Measurements from ENCODE around the gene VWA8.
"Not testable (repeated sequence)": the region's sequence is repeated elsewhere in the genome, so short reads cannot be mapped to it uniquely, and the experiment has no call there.

The VWA8 gene

GRCh38 chr13:41766439-41766838, 194.5 kb downstream of the VWA8 start:
- no peak for DNase-seq (ENCODE audit: low read depth)
- H3K4me3 ChIP-seq (ENCODE audit: low read depth, low read length): no peak overlapping the region

- DNase-seq (ENCODE audit: low read depth): no peak
These were observed 195.1 kb downstream of the VWA8 start for GRCh38 chr13:41765813-41766212.

GRCh38 chr13:41765020-41765419, 195.9 kb downstream of the VWA8 start:
- no peak for DNase-seq (ENCODE audit: low read depth)
- H3K4me3 ChIP-seq (ENCODE audit: low read depth, low read length): no peak overlapping the region

More at GRCh38 chr13:41765813-41766212, 195.1 kb downstream of the VWA8 start:
- H3K4me3 ChIP-seq (ENCODE audit: low read depth, low read length): no peak overlapping the region

- no peak for DNase-seq (ENCODE audit: low read depth)
- no peak overlapping the region for H3K4me3 ChIP-seq (ENCODE audit: low read depth, low read length)
These were observed 196.4 kb downstream of the VWA8 start for GRCh38 chr13:41764558-41764957.

- no peak for DNase-seq (ENCODE audit: low read depth)
- no peak overlapping the region for H3K4me3 ChIP-seq (ENCODE audit: low read depth, low read length)
These were observed 197.1 kb downstream of the VWA8 start for GRCh38 chr13:41763782-41764181.

GRCh38 chr13:41762796-41763195, 198.1 kb downstream of the VWA8 start:
- DNase-seq (ENCODE audit: low read depth): no peak
- no peak overlapping the region for H3K4me3 ChIP-seq (ENCODE audit: low read depth, low read length)

- DNase-seq (ENCODE audit: low read depth): no peak
- no peak overlapping the region for H3K4me3 ChIP-seq (ENCODE audit: low read depth, low read length)
These were observed 204.6 kb downstream of the VWA8 start for GRCh38 chr13:41756198-41756880.

GRCh38 chr13:41751734-41752445, 209.0 kb downstream of the VWA8 start:
- no peak overlapping the region for H3K4me3 ChIP-seq (ENCODE audit: low read depth, low read length)
- no peak for DNase-seq (ENCODE audit: low read depth)

GRCh38 chr13:41751277-41751676, 209.6 kb downstream of the VWA8 start:
- no peak for DNase-seq (ENCODE audit: low read depth)
- no peak overlapping the region for H3K4me3 ChIP-seq (ENCODE audit: low read depth, low read length)

GRCh38 chr13:41746259-41746658, 214.7 kb downstream of the VWA8 start:
- no peak overlapping the region for H3K4me3 ChIP-seq (ENCODE audit: low read depth, low read length)
- DNase-seq (ENCODE audit: low read depth): peak; percentile 48

GRCh38 chr13:41745496-41745895, 215.4 kb downstream of the VWA8 start:
- DNase-seq (ENCODE audit: low read depth); H3K4me3 ChIP-seq (ENCODE audit: low read depth, low read length): not testable (repeated sequence)

GRCh38 chr13:41742917-41743552, 217.9 kb downstream of the VWA8 start:
- DNase-seq (ENCODE audit: low read depth): no peak
- H3K4me3 ChIP-seq (ENCODE audit: low read depth, low read length): no peak overlapping the region

GRCh38 chr13:41740479-41740878, 220.4 kb downstream of the VWA8 start:
- DNase-seq (ENCODE audit: low read depth): no peak
- no peak overlapping the region for H3K4me3 ChIP-seq (ENCODE audit: low read depth, low read length)

- no peak overlapping the region for H3K4me3 ChIP-seq (ENCODE audit: low read depth, low read length)
- no peak for DNase-seq (ENCODE audit: low read depth)
These were observed 238.0 kb downstream of the VWA8 start for GRCh38 chr13:41722684-41723535.

GRCh38 chr13:41720839-41721561, 239.9 kb downstream of the VWA8 start:
- DNase-seq (ENCODE audit: low read depth): no peak
- H3K4me3 ChIP-seq (ENCODE audit: low read depth, low read length): no peak overlapping the region

GRCh38 chr13:41716236-41716635, 244.7 kb downstream of the VWA8 start:
- H3K4me3 ChIP-seq (ENCODE audit: low read depth, low read length): no peak overlapping the region
- DNase-seq (ENCODE audit: low read depth): no peak

GRCh38 chr13:41713405-41713804, 247.5 kb downstream of the VWA8 start:
- H3K4me3 ChIP-seq (ENCODE audit: low read depth, low read length): no peak overlapping the region
- no peak for DNase-seq (ENCODE audit: low read depth)

GRCh38 chr13:41710771-41711170, 250.1 kb downstream of the VWA8 start:
- DNase-seq (ENCODE audit: low read depth): no peak
- no peak overlapping the region for H3K4me3 ChIP-seq (ENCODE audit: low read depth, low read length)

GRCh38 chr13:41709511-41709910, 251.4 kb downstream of the VWA8 start:
- no peak overlapping the region for H3K4me3 ChIP-seq (ENCODE audit: low read depth, low read length)
- DNase-seq (ENCODE audit: low read depth): no peak
